ENCODE data around the gene FLRT2.

Gene FLRT2

DNA sequence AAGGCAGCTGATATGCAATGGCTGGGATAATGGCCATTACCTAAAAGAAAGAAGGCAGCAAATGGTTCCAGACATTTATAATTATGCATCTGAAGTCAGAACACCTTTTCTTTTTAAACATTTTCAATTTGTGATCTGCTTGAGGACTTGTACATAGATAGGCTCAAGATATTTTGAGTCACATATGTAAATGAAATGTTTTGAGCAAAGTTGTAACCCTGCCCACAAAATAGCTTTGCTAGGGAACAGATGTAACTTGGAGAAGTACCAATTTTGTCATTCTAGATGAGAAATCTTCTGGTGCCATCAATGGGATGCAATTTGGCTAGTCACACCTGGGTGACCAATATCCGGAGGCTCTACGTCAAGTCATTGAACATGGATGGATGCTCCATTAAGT lies 123.1 kb downstream of the FLRT2 start:
- DNase-seq (ENCODE audit: low read depth in 2 of 3, low spot score in 1 of 3), result no peak

DNA sequence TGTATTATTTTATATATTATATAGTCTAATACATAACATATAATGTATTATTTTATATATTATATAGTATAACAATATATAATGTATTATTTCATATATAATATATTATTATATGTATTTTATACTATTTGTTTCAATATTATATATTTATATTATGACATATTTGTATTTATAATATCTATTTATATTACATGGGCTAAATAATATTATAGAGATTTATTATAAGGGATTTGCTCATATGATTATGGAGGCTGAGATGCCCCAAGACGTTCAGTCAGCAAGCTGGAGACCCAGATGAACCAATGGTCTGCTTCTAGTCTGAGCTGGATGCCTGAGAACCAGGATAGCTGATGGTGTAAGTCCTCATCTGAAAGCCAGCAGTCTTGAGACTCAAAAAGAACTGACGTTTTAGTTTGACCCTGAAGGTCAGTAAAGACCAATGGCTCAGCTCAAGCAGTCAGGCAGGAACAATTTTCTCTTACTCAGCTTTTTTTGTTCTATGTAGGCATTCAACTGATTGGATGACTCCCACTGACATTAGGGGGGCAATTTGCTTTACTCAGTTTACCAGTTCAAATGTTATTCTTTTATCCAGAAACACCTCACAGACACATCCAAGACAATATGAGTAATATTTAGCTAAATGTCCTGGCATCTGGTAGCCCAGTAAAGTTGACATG lies 130.4 kb downstream of the FLRT2 start:
- no peak for DNase-seq (ENCODE audit: low read depth in 2 of 3, low spot score in 1 of 3)

DNA sequence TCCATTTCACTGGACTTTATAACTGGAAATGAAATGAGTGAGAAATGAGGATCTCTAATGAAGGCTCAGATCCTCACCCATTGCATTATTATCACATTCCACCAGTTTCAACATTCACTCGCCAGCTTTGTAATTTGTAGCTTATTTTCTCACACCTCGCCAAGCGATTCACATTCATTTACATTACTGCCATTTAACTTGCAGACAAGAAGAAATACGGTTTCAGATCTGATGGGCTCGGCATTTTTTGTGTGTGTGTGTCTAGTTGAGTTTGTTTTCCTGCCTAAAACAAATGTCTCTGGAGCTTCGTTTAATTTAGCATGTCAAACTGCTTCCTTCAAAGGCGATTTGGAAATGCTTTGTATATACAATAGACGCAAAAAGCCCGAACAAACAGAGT lies 132.2 kb downstream of the FLRT2 start:
- no peak for DNase-seq (ENCODE audit: low read depth in 2 of 3, low spot score in 1 of 3)

DNA sequence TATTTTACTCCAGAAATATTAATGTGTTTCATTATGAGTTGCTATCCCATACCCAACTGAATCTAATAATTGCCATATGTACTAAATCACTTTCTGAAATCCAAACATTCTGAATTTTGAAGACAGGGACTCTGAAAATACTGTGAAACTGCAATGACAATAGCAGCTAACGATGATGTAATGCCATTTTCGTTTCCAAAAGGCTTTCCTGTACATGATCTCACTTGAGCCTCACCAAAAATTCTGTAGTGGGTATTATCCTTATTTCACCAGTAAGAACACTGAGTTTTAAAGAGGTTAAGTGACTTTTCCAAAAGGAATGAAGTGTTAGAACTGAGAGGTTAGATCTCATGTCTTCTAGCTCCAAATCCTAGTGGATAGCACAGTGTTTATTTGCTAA lies 133.3 kb downstream of the FLRT2 start:
- no peak for DNase-seq (ENCODE audit: low read depth in 2 of 3, low spot score in 1 of 3)

DNA sequence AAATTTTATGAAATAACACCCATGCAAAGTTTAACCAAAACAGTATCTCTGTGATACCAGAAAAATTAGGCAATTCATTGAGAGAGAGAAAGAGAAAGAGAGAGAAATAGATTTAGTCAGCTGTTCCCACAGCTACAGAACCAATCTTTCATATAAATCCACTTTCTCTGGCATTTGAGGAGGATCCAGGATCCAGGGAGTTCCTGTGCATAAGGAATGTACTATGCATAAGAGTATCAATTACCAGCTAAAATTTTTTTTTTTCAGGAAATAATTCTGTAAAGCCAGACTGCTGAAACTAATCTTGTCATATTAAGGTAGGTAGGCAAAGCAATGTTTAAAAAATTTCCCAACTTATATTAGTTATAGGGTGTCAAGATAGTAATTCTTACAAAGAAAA lies 133.7 kb downstream of the FLRT2 start:
- DNase-seq (ENCODE audit: low read depth in 2 of 3, low spot score in 1 of 3), result no peak

DNA sequence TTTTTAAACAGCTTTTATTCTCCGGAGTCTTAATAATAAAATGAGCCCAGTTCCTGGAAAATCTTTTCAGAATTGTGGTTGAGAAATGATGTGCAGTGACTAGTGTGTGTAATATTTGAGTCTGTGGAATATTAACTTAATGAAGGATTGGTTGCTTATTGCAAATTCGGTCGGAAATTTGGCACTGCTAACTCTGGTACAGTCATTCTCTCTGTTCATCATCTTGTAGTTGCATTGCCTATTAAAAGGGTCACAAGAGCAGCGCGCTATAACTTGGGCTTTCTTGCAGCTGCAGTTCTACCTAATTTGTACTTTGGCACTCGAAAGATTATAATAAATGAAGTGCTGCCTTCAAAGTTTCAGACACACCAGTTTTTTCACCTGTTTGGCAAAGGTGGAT lies 146.0 kb downstream of the FLRT2 start:
- DNase-seq (ENCODE audit: low read depth in 2 of 3, low spot score in 1 of 3), result no peak

DNA sequence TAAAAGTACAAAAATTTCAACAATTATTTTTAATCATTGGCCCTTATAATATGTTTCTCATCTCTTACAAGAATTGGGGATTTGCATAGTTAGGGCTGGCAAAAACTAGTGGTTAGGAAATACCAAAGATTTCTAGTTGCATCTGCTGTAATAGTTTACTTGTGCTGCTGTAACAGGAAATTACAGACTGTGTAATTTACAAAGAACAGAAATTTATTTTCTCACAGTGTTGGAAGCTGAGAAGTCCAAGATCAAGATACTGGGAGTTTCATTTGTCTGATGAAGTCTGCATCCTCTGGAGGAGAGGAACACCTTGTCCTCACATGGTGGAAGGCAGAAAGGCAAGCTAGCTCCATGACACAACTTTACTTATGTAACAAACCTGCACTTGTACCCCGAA lies 157.0 kb downstream of the FLRT2 start:
- DNase-seq (ENCODE audit: low read depth in 2 of 3, low spot score in 1 of 3), result no peak

DNA sequence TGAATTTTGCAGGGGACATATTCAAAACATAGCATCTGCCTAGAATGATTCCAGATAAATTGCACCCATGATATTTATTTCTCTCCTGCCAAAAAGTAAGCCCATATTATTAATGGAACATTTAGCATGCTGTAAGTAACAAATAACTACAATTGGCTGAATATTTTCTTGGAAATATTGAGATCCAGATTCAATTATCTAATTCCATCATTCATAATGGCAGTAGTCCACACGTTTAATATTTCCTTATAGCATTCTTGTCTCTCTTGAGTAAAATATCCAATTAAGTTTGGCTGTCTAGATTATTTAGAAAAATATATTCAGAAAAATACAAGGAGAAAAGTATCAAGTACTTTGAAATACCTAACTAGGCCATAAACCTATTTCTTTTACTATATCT lies 157.5 kb downstream of the FLRT2 start:
- DNase-seq (ENCODE audit: low read depth in 2 of 3, low spot score in 1 of 3), result no peak

DNA sequence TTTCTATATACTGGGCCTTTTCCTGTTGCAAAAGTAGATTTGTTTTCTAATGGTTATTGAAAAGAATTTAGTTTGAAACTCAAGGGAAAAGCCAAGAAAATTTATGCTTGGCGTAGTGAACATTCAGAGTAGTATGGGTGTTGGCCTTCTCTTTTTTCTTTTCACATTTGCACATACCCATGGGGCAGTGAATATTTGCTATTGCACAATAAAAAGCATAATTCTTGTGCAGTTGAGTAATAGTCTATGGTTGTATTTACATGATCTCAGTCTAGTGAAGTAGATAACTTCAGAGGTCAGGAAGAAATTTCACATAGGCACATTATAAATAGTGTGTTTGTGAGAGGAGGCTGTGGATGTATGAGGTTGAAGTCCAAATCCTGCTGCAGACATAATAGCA lies 158.1 kb downstream of the FLRT2 start:
- no peak for DNase-seq (ENCODE audit: low read depth in 2 of 3, low spot score in 1 of 3)

DNA sequence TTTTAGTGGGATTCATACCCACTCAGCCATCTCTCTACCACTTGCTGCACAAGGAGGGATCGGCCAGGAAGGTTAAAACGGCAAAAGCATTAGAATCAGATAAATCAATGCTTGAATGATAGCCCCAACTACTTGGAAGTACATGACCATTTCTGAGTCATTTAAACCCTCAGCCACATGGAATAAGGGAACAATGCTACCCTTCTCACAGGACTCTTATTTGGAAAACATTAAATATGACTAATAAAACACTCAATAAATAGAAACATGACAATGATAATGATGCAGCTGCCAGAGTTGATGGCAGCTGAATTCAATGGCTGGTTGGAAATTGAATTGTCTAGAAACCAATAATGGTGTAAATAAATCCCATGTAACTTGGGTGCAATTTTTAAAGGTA lies 165.4 kb downstream of the FLRT2 start:
- DNase-seq (ENCODE audit: low read depth in 2 of 3, low spot score in 1 of 3), result no peak

DNA sequence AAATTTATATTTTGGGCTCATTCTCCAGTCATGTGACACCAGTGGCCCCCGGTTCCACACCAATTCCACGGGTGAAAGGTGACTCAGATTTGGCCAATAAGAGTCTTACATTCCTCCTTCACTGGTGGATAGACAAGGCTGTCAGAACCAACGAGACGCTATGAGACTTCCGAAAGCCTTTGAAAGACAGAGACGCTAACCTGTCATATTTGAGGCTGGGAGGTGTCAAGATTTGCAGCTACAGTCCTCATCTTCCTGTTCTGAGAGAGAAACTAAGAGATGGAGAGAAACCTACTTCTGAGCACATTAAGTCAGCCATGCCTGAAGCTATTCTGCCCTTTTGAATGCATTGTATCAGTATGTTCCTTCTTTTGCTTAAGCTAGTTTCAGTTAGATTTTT lies 171.2 kb downstream of the FLRT2 start:
- no peak for DNase-seq (ENCODE audit: low read depth in 2 of 3, low spot score in 1 of 3)

DNA sequence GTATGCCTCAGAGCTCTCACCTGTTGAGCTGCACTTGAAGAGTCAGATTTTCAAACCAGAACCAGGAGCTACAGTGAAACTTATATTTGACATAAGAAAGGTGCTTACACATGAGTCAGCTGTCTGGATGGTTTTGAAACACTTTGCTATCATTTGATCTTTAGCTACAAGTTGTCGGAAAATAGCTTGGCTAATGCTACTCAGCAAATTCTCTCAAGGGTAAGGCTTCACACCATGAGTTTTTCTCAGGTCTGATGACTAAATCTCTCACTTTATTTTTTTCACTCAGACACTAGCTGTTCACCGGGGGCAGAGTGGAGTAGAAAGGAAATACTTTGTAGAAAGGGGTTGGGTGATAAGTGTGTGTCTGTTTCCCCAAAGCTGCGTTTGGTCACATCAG lies 171.8 kb downstream of the FLRT2 start:
- DNase-seq (ENCODE audit: low read depth in 2 of 3, low spot score in 1 of 3), result no peak

DNA sequence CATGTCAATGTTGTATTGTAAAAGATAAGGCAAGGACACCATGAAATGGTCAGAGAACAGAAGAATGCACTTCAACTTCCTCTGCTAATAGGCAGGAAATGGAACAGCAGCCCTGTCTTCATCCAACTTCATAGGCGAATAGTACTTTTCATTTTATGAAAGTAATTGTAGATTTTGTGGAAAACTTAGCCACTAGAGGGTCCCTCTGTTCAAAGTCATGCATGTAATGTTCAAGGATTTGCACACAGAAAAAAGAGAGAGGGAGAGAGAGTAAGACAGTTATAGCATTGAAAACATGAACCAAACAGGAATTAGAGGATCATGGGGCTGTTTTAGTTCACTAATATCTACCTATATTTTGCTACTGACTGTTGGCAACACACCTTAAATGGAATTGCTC lies 172.2 kb downstream of the FLRT2 start:
- DNase-seq (ENCODE audit: low read depth in 2 of 3, low spot score in 1 of 3), result no peak

DNA sequence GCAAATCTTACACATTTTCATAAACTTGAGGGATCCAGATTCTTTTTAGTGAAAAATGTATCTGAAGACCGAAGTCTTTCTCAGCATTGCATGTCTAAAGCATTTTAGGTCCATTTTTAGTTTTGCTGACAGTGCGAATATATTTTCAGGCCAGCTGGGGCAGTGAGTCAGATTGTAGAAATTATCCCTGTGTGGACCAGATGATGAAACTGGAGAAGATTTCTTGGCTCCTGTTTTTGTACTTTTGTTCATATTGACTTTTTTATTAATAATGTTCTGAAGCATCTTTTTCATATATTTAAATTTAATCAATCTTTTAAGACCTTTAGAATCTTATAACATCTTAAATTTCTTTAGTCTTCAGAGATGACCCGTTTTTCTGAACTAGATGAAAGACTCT lies 173.1 kb downstream of the FLRT2 start:
- no peak for DNase-seq (ENCODE audit: low read depth in 2 of 3, low spot score in 1 of 3)

Measured in stimulated activated CD4-positive, alpha-beta T cell treated with anti-CD3 and anti-CD28 coated beads, Interleukin-12 subunit alpha, Interleukin-12 subunit beta, amount 100 ng/mL, for 48 hours (primary cell).